Measurements from ENCODE around the gene TMEM245. TPM values are rescaled to one million over a fixed set of nuclear protein-coding genes. Genes with fewer than 3 reads are reported as not detected.

TMEM245 gene
- total and polyA plus RNA-seq, 2 of the 13 experiments (the other 11 are each of a cell fraction or from before 2014, with no cell fraction given), result 53.5 to 55.4 TPM

DNA sequence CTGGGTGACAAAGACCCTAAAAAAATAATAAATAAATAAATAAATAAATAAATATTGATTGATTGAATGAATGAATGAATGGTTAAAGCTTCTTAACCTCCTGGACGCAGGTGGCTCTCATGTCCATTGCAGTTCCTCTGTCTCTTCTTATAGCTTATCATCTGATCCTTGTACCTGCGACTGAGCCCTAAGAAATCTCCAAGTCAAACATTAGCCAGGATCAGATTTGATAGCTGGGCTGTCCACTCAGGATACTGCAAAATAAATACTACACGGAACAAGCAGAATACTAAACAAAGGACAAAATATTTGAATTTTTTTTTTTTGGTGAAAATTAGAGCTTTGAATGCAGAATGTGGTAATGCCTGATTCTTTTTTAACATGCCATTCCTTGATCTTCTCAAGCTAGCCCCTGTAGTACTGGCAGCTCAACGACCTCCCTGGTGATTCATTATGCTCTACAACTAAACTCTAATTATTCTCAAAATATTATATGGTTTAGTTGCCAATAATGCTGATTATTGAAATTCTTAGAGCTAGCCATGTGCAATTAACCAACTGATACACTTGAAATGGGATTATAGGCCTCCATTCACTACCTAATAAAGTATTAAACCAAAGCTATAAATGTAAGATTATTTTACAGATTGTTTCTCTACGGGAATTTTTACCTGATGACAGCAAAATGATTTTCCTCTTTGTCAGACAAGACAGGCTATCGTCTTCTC lies 9.9 kb upstream of the TMEM245 start (continued):
- TF ChIP-seq, protein P1, sequence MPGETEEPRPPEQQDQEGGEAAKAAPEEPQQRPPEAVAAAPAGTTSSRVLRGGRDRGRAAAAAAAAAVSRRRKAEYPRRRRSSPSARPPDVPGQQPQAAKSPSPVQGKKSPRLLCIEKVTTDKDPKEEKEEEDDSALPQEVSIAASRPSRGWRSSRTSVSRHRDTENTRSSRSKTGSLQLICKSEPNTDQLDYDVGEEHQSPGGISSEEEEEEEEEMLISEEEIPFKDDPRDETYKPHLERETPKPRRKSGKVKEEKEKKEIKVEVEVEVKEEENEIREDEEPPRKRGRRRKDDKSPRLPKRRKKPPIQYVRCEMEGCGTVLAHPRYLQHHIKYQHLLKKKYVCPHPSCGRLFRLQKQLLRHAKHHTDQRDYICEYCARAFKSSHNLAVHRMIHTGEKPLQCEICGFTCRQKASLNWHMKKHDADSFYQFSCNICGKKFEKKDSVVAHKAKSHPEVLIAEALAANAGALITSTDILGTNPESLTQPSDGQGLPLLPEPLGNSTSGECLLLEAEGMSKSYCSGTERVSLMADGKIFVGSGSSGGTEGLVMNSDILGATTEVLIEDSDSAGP (CRISPR knock-in tag; IDR thresholded peaks at IDR 0.05; ENCODE audit: borderline replicate concordance), result no peak
- TF ChIP-seq, protein P2, sequence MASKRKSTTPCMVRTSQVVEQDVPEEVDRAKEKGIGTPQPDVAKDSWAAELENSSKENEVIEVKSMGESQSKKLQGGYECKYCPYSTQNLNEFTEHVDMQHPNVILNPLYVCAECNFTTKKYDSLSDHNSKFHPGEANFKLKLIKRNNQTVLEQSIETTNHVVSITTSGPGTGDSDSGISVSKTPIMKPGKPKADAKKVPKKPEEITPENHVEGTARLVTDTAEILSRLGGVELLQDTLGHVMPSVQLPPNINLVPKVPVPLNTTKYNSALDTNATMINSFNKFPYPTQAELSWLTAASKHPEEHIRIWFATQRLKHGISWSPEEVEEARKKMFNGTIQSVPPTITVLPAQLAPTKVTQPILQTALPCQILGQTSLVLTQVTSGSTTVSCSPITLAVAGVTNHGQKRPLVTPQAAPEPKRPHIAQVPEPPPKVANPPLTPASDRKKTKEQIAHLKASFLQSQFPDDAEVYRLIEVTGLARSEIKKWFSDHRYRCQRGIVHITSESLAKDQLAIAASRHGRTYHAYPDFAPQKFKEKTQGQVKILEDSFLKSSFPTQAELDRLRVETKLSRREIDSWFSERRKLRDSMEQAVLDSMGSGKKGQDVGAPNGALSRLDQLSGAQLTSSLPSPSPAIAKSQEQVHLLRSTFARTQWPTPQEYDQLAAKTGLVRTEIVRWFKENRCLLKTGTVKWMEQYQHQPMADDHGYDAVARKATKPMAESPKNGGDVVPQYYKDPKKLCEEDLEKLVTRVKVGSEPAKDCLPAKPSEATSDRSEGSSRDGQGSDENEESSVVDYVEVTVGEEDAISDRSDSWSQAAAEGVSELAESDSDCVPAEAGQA (IDR thresholded peaks at IDR 0.05; ENCODE audit: low read depth), result no peak
- TF ChIP-seq, protein P2 (CRISPR knock-in tag; IDR thresholded peaks at IDR 0.05; ENCODE audit: borderline replicate concordance), result no peak
- TF ChIP-seq MAFK (conservative IDR thresholded peaks at IDR 0.05 in 1 of 2, IDR thresholded peaks at IDR 0.05 in 1 of 2; ENCODE audit: low read length in 2 of 2) (peak; percentile 32 to 45; a peak in 3 of 4 replicates), SYNCRIP (IDR thresholded peaks at IDR 0.05; ENCODE audit: insufficient read depth, low read depth, low read length) (no peak), CENPX (CRISPR knock-in tag; IDR thresholded peaks at IDR 0.05) (no peak), ZNF17 (CRISPR knock-in tag; IDR thresholded peaks at IDR 0.05) (no peak), HNF4A (CRISPR knock-in tag; IDR thresholded peaks at IDR 0.05) (peak; percentile 37; the same call in 1 of the 2 replicates), ZFP37 (CRISPR knock-in tag; IDR thresholded peaks at IDR 0.05; ENCODE audit: borderline replicate concordance) (no peak)
- TF ChIP-seq, protein P3, sequence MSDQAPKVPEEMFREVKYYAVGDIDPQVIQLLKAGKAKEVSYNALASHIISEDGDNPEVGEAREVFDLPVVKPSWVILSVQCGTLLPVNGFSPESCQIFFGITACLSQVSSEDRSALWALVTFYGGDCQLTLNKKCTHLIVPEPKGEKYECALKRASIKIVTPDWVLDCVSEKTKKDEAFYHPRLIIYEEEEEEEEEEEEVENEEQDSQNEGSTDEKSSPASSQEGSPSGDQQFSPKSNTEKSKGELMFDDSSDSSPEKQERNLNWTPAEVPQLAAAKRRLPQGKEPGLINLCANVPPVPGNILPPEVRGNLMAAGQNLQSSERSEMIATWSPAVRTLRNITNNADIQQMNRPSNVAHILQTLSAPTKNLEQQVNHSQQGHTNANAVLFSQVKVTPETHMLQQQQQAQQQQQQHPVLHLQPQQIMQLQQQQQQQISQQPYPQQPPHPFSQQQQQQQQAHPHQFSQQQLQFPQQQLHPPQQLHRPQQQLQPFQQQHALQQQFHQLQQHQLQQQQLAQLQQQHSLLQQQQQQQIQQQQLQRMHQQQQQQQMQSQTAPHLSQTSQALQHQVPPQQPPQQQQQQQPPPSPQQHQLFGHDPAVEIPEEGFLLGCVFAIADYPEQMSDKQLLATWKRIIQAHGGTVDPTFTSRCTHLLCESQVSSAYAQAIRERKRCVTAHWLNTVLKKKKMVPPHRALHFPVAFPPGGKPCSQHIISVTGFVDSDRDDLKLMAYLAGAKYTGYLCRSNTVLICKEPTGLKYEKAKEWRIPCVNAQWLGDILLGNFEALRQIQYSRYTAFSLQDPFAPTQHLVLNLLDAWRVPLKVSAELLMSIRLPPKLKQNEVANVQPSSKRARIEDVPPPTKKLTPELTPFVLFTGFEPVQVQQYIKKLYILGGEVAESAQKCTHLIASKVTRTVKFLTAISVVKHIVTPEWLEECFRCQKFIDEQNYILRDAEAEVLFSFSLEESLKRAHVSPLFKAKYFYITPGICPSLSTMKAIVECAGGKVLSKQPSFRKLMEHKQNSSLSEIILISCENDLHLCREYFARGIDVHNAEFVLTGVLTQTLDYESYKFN (CRISPR knock-in tag; conservative IDR thresholded peaks at IDR 0.05), result 0 out of 2 replicates have a peak, but pooled peaks have one; percentile 51
- TF ChIP-seq, protein P4, sequence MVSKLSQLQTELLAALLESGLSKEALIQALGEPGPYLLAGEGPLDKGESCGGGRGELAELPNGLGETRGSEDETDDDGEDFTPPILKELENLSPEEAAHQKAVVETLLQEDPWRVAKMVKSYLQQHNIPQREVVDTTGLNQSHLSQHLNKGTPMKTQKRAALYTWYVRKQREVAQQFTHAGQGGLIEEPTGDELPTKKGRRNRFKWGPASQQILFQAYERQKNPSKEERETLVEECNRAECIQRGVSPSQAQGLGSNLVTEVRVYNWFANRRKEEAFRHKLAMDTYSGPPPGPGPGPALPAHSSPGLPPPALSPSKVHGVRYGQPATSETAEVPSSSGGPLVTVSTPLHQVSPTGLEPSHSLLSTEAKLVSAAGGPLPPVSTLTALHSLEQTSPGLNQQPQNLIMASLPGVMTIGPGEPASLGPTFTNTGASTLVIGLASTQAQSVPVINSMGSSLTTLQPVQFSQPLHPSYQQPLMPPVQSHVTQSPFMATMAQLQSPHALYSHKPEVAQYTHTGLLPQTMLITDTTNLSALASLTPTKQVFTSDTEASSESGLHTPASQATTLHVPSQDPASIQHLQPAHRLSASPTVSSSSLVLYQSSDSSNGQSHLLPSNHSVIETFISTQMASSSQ (IDR thresholded peaks at IDR 0.05; ENCODE audit: low read depth), result peak; percentile 86
- TF ChIP-seq, protein P4 (CRISPR knock-in tag; IDR thresholded peaks at IDR 0.05; ENCODE audit: borderline replicate concordance), result peak; percentile 52; the same call in 1 of the 2 replicates

Measured in HepG2 (cell line).